Karpas-422 (cell line): ENCODE results near the gene PCA3. TPM values are rescaled to one million over a fixed set of nuclear protein-coding genes. Genes with fewer than 3 reads are reported as not detected.
A peak's percentile ranks its signal among the peaks of the same experiment; 100 is the strongest.
"Not testable (repeated sequence)": the region's sequence is repeated elsewhere in the genome, so short reads cannot be mapped to it uniquely, and the experiment has no call there.

Source experiments
- DNase-seq: peaks from one replicate; pipeline ENCODE4 v3.0.0-alpha.2; 2015
- H2AFZ ChIP-seq: fragments of 200-600 bp; sonication (generic); 2 replicates; pipeline ENCODE4 v1.6.1; 2014; ENCODE audit warnings: antibody characterized with exemption, low read length, mixed read lengths
- H3K27ac ChIP-seq: fragments of 200-600 bp; sonication (generic); 2 replicates; pipeline ENCODE4 v1.5.1; 2014; ENCODE audit warnings: mild to moderate bottlenecking, low read length, moderate library complexity
- H3K27me3 ChIP-seq: fragments of 200-600 bp; sonication (generic); 2 replicates; pipeline ENCODE4 v1.6.1; 2014; ENCODE audit warnings: low read length, mixed read lengths
- H3K36me3 ChIP-seq: fragments of 200-600 bp; sonication (generic); 2 replicates; pipeline ENCODE4 v1.6.1; 2014; ENCODE audit warnings: low read length, mixed read lengths; ENCODE audit not compliant: insufficient read depth
- H3K4me1 ChIP-seq: fragments of 200-600 bp; sonication (generic); 2 replicates; pipeline ENCODE4 v1.6.1; 2014; ENCODE audit warnings: mild to moderate bottlenecking, low read length, mixed read lengths
- H3K4me2 ChIP-seq: fragments of 200-600 bp; sonication (generic); 2 replicates; pipeline ENCODE4 v1.6.1; 2014; ENCODE audit warnings: low read length, low read depth, mild to moderate bottlenecking; ENCODE audit not compliant: poor library complexity, severe bottlenecking
- H3K4me3 ChIP-seq: fragments of 200-600 bp; sonication (generic); 2 replicates; pipeline ENCODE4 v1.5.1; 2014; ENCODE audit warnings: mild to moderate bottlenecking, antibody characterized with exemption, low read length, mixed read lengths
- H3K79me2 ChIP-seq: fragments of 200-600 bp; sonication (generic); 2 replicates; pipeline ENCODE4 v1.6.1; 2014; ENCODE audit warnings: mild to moderate bottlenecking, low read length, mixed read lengths
- H3K9ac ChIP-seq: fragments of 200-600 bp; sonication (generic); 2 replicates; pipeline ENCODE4 v1.6.0; 2014; ENCODE audit warnings: low read length
- H3K9me2 ChIP-seq: fragments of 200-600 bp; sonication (generic), shearing (Covaris generic); replicated peaks from 2 replicates; pipeline ENCODE4 v1.6.0; 2014; ENCODE audit warnings: mild to moderate bottlenecking, low read length, moderate library complexity; ENCODE audit not compliant: insufficient read depth
- H3K9me3 ChIP-seq: fragments of 300-700, 200-600 bp; sonication (generic); 2 replicates; pipeline ENCODE4 v1.6.1; 2014; ENCODE audit warnings: low read length, mixed read lengths
- H4K20me1 ChIP-seq: fragments of 200-600 bp; sonication (generic); 2 replicates; pipeline ENCODE4 v1.6.1; 2014; ENCODE audit warnings: mild to moderate bottlenecking, antibody characterized with exemption, low read length, low read depth; ENCODE audit not compliant: insufficient read depth
- total RNA-seq: library from RNA; depleted of rRNA; stranded (reverse); fragments of >200 nt; shearing (Covaris generic); gene quantifications from 2 replicates; pipeline ENCODE4 v1.2.3, GENCODE V29; 2014; ENCODE audit warnings: low replicate concordance

PCA3 gene
- total RNA-seq, 1 experiment from 2014 or later: 0.19 TPM

- no peaks in the 10 kb centered on the region for H3K27me3 ChIP-seq
- H4K20me1 ChIP-seq: no peaks in the 10 kb centered on the region
- H3K4me2 ChIP-seq: no peak overlapping the region
- H3K4me1 ChIP-seq: peaks cover 17% of the 10 kb centered on the region
- H3K9me3 ChIP-seq: peaks cover 3% of the 10 kb centered on the region; the same call in 1 of the 2 replicates
- no peak overlapping the region for H3K9ac ChIP-seq
- H2AFZ ChIP-seq: no peak overlapping the region
- no peaks in the 10 kb centered on the region for H3K9me2 ChIP-seq
- no peak for DNase-seq
- no peak overlapping the region for H3K4me3 ChIP-seq
- no peaks in the 10 kb centered on the region for H3K79me2 ChIP-seq
- no peaks in the 10 kb centered on the region for H3K36me3 ChIP-seq
- H3K27ac ChIP-seq: no peak overlapping the region
Observed at GRCh38 chr9:76741524-76741923, 22.7 kb upstream of the PCA3 start.

- H4K20me1 ChIP-seq, H3K9ac ChIP-seq, H3K27me3 ChIP-seq, H3K4me3 ChIP-seq, H2AFZ ChIP-seq, H3K4me1 ChIP-seq, H3K9me2 ChIP-seq, H3K4me2 ChIP-seq, H3K27ac ChIP-seq, H3K36me3 ChIP-seq, H3K79me2 ChIP-seq, H3K9me3 ChIP-seq, DNase-seq: not testable (repeated sequence)
Observed at GRCh38 chr9:76742890-76743289, 21.3 kb upstream of the PCA3 start.

GRCh38 chr9:76743931-76744330 is 20.3 kb upstream of the PCA3 start:
- Histone ChIP-seq H3K4me3 (no peak overlapping the region), H3K36me3 (no peaks in the 10 kb centered on the region), H3K27me3 (no peaks in the 10 kb centered on the region), H3K4me1 (no peaks in the 10 kb centered on the region), H2AFZ (no peak overlapping the region), H4K20me1 (no peaks in the 10 kb centered on the region), H3K79me2 (no peaks in the 10 kb centered on the region), H3K4me2 (no peak overlapping the region), H3K9ac (no peak overlapping the region), H3K9me3 (peaks cover 3% of the 10 kb centered on the region; the same call in 1 of the 2 replicates), H3K27ac (no peak overlapping the region), H3K9me2 (no peaks in the 10 kb centered on the region)
- DNase-seq: no peak

GRCh38 chr9:76744336-76744735 is 19.9 kb upstream of the PCA3 start:
- H3K9ac ChIP-seq: no peak overlapping the region
- no peaks in the 10 kb centered on the region for H4K20me1 ChIP-seq
- H3K4me2 ChIP-seq: no peak overlapping the region
- no peak for DNase-seq
- peaks cover 3% of the 10 kb centered on the region; the same call in 1 of the 2 replicates for H3K9me3 ChIP-seq
- no peak overlapping the region for H2AFZ ChIP-seq
- no peaks in the 10 kb centered on the region for H3K4me1 ChIP-seq
- H3K27ac ChIP-seq: no peak overlapping the region
- no peak overlapping the region for H3K4me3 ChIP-seq
- no peaks in the 10 kb centered on the region for H3K9me2 ChIP-seq
- no peaks in the 10 kb centered on the region for H3K79me2 ChIP-seq
- no peaks in the 10 kb centered on the region for H3K27me3 ChIP-seq
- no peaks in the 10 kb centered on the region for H3K36me3 ChIP-seq

- Histone ChIP-seq H3K36me3 (no peaks in the 10 kb centered on the region), H3K4me1 (peaks cover 9% of the 10 kb centered on the region), H3K9me2 (no peaks in the 10 kb centered on the region), H3K27me3 (no peaks in the 10 kb centered on the region), H3K79me2 (no peaks in the 10 kb centered on the region), H3K9ac (no peak overlapping the region), H3K9me3 (no peaks in the 10 kb centered on the region), H3K27ac (no peak overlapping the region), H4K20me1 (no peaks in the 10 kb centered on the region), H3K4me2 (no peak overlapping the region), H2AFZ (no peak overlapping the region), H3K4me3 (no peak overlapping the region)
- DNase-seq: no peak
Observed at GRCh38 chr9:76751001-76751400, 13.2 kb upstream of the PCA3 start.

- Histone ChIP-seq H3K27me3 (no peaks in the 10 kb centered on the region), H2AFZ (no peak overlapping the region; the same call in 1 of the 2 replicates), H3K9ac (no peak overlapping the region), H3K36me3 (no peaks in the 10 kb centered on the region), H4K20me1 (no peaks in the 10 kb centered on the region), H3K4me3 (no peak overlapping the region), H3K9me2 (no peaks in the 10 kb centered on the region), H3K27ac (no peak overlapping the region), H3K79me2 (no peaks in the 10 kb centered on the region), H3K4me2 (peak overlapping the region; percentile 44), H3K9me3 (no peaks in the 10 kb centered on the region), H3K4me1 (peaks cover 57% of the 10 kb centered on the region)
- DNase-seq: no peak
Observed at GRCh38 chr9:76756268-76756640, 8.0 kb upstream of the PCA3 start.

- H3K79me2 ChIP-seq: no peaks in the 10 kb centered on the region
- no peak overlapping the region for H3K9ac ChIP-seq
- no peak for DNase-seq
- H2AFZ ChIP-seq: no peak overlapping the region
- peaks cover 58% of the 10 kb centered on the region for H3K4me1 ChIP-seq
- no peaks in the 10 kb centered on the region for H3K9me2 ChIP-seq
- H3K27ac ChIP-seq: peak overlapping the region; percentile 80; the same call in 1 of the 2 replicates
- no peak overlapping the region for H3K4me3 ChIP-seq
- no peaks in the 10 kb centered on the region for H3K36me3 ChIP-seq
- no peak overlapping the region for H3K4me2 ChIP-seq
- H3K27me3 ChIP-seq: no peaks in the 10 kb centered on the region
- no peaks in the 10 kb centered on the region for H3K9me3 ChIP-seq
- H4K20me1 ChIP-seq: no peaks in the 10 kb centered on the region
Observed at GRCh38 chr9:76756941-76757673, 7.1 kb upstream of the PCA3 start.

- no peak for DNase-seq
- Histone ChIP-seq H3K27ac (peak overlapping the region; percentile 80), H3K36me3 (no peaks in the 10 kb centered on the region)
Observed at GRCh38 chr9:76758476-76758875, 5.8 kb upstream of the PCA3 start.

More at GRCh38 chr9:76758476-76758875, 5.8 kb upstream of the PCA3 start:
- H4K20me1 ChIP-seq: no peaks in the 10 kb centered on the region
- H3K4me2 ChIP-seq: peak overlapping the region; percentile 44
- no peaks in the 10 kb centered on the region for H3K9me2 ChIP-seq
- no peaks in the 10 kb centered on the region for H3K79me2 ChIP-seq
- no peaks in the 10 kb centered on the region for H3K27me3 ChIP-seq
- H2AFZ ChIP-seq: no peak overlapping the region
- H3K4me3 ChIP-seq: peak overlapping the region; percentile 26; the same call in 1 of the 2 replicates
- peak overlapping the region; percentile 22 for H3K9ac ChIP-seq
- H3K9me3 ChIP-seq: no peaks in the 10 kb centered on the region
- H3K4me1 ChIP-seq: peaks cover 58% of the 10 kb centered on the region
